Vagina (tissue), 2 donors: ENCODE measurements around the gene PDE1C.

Source experiments
- CTCF ChIP-seq, 3 experiments: fragments of 450-650 bp in 2 of 3; fragments of 200-600 bp in 1 of 3; sonication (generic) in 1 of 3; IDR thresholded peaks; one replicate each; pipeline ENCODE4 v1.5.1; 2017 to 2019; ENCODE audit warnings: antibody characterized with exemption in 3 of 3, mild to moderate bottlenecking in 2 of 3, moderate library complexity in 2 of 3
- POLR2A ChIP-seq, 2 donors: fragments of 450-650 bp; IDR thresholded peaks; one replicate each; pipeline ENCODE4 v1.6.1; 2017; ENCODE audit warnings: antibody characterized with exemption in 2 of 2, mild to moderate bottlenecking in 2 of 2, moderate library complexity in 2 of 2
- POLR2AphosphoS5 ChIP-seq, 2 donors: sonication (generic); formaldehyde crosslinking; IDR thresholded peaks; one replicate each; pipeline ENCODE4 v1.9.0; 2017; ENCODE audit warnings: antibody characterized with exemption in 2 of 2, mild to moderate bottlenecking in 2 of 2, low read depth in 1 of 2; ENCODE audit not compliant: insufficient read depth in 1 of 2

GRCh38 chr7:32068411-32069101, 1.7 kb downstream of the PDE1C start:
- TF ChIP-seq CTCF (IDR thresholded peaks at IDR 0.05) (no peak), POLR2A (IDR thresholded peaks at IDR 0.05) (no peak), POLR2AphosphoS5 (IDR thresholded peaks at IDR 0.05; ENCODE audit: insufficient read depth in 1 of 2, low read depth in 1 of 2) (no peak)
